Measurements from ENCODE around the gene TMLHE. TPM values are rescaled to one million over a fixed set of nuclear protein-coding genes. Genes with fewer than 3 reads are reported as not detected.

The TMLHE gene
- total RNA-seq, 1 donor from 2014 or later, result 10.1 TPM

GRCh38 chrX:155563099-155563498 lies 49.7 kb downstream of the TMLHE start:
- Mint-ChIP-seq H3K27ac (ENCODE audit: unreplicated experiment) (no peak overlapping the region), H3K4me1 (ENCODE audit: low read depth, unreplicated experiment) (no peaks in the 10 kb centered on the region), H3K4me3 (ENCODE audit: unreplicated experiment) (no peak overlapping the region), H3K27me3 (ENCODE audit: low read depth, unreplicated experiment) (no peaks in the 10 kb centered on the region), H3K36me3 (ENCODE audit: low read depth, unreplicated experiment) (peaks cover 2% of the 10 kb centered on the region), H3K9me3 (ENCODE audit: unreplicated experiment) (no peaks in the 10 kb centered on the region)
- Histone ChIP-seq H3K79me2 (ENCODE audit: insufficient read depth, low read length) (no peaks in the 10 kb centered on the region), H3K9ac (ENCODE audit: low read length) (no peak overlapping the region), H3K27ac (ENCODE audit: low read depth, low read length) (no peak overlapping the region), H4K20me1 (ENCODE audit: insufficient read depth, low read length) (no peaks in the 10 kb centered on the region), H3K9me3 (ENCODE audit: insufficient read depth, low read depth, low read length) (no peaks in the 10 kb centered on the region), H3K36me3 (ENCODE audit: insufficient read depth, low read length) (no peaks in the 10 kb centered on the region), H3K27me3 (ENCODE audit: insufficient read depth, low read length) (no peaks in the 10 kb centered on the region), H3K4me1 (ENCODE audit: insufficient read depth, low read length) (no peaks in the 10 kb centered on the region), H2AFZ (ENCODE audit: low read depth, low read length) (no peak overlapping the region), H3K4me3 (ENCODE audit: insufficient read depth, low read depth, low read length) (no peak overlapping the region), H3K4me2 (ENCODE audit: low read length) (no peak overlapping the region)
- no peak for DNase-seq (ENCODE audit: low read depth)
- no peak for TF ChIP-seq CTCF (IDR thresholded peaks at IDR 0.05; ENCODE audit: insufficient read depth, low read depth, low read length)
- FAIRE-seq, result no peak

GRCh38 chrX:155544881-155545280 lies 67.9 kb downstream of the TMLHE start:
- H3K4me3 Mint-ChIP-seq (ENCODE audit: unreplicated experiment), result no peak overlapping the region
- FAIRE-seq, result no peak
- no peak for TF ChIP-seq EZH2 (IDR thresholded peaks at IDR 0.05; ENCODE audit: insufficient read depth, low read length)
- TF ChIP-seq CTCF (IDR thresholded peaks at IDR 0.05; ENCODE audit: insufficient read depth, low read depth, low read length), result no peak
- no peaks in the 10 kb centered on the region for H4K20me1 ChIP-seq (ENCODE audit: insufficient read depth, low read length)
- no peak overlapping the region for H3K27ac Mint-ChIP-seq (ENCODE audit: unreplicated experiment)
- peaks cover 6% of the 10 kb centered on the region for H3K9me3 Mint-ChIP-seq (ENCODE audit: unreplicated experiment)
- peaks cover 2% of the 10 kb centered on the region for H3K36me3 ChIP-seq (ENCODE audit: insufficient read depth, low read length)
- no peak overlapping the region for H2AFZ ChIP-seq (ENCODE audit: low read depth, low read length)
- H3K4me1 ChIP-seq (ENCODE audit: insufficient read depth, low read length), result no peaks in the 10 kb centered on the region
- H3K79me2 ChIP-seq (ENCODE audit: insufficient read depth, low read length), result no peaks in the 10 kb centered on the region
- H3K4me3 ChIP-seq (ENCODE audit: insufficient read depth, low read depth, low read length), result no peak overlapping the region
- no peaks in the 10 kb centered on the region for H3K27me3 Mint-ChIP-seq (ENCODE audit: low read depth, unreplicated experiment)
- H3K27ac ChIP-seq (ENCODE audit: low read depth, low read length), result no peak overlapping the region
- peaks cover 19% of the 10 kb centered on the region for H3K36me3 Mint-ChIP-seq (ENCODE audit: low read depth, unreplicated experiment)
- no peak overlapping the region for H3K4me2 ChIP-seq (ENCODE audit: low read length)
- no peaks in the 10 kb centered on the region for H3K27me3 ChIP-seq (ENCODE audit: insufficient read depth, low read length)
- H3K9me3 ChIP-seq (ENCODE audit: insufficient read depth, low read depth, low read length), result no peaks in the 10 kb centered on the region
- H3K9ac ChIP-seq (ENCODE audit: low read length), result no peak overlapping the region
- no peaks in the 10 kb centered on the region for H3K4me1 Mint-ChIP-seq (ENCODE audit: low read depth, unreplicated experiment)
- peak; percentile 84 for DNase-seq (ENCODE audit: low read depth)

GRCh38 chrX:155535866-155536265 lies 76.9 kb downstream of the TMLHE start:
- TF ChIP-seq CTCF (IDR thresholded peaks at IDR 0.05; ENCODE audit: insufficient read depth, low read depth, low read length) (no peak), EZH2 (IDR thresholded peaks at IDR 0.05; ENCODE audit: insufficient read depth, low read length) (no peak)
- Mint-ChIP-seq H3K4me1 (ENCODE audit: low read depth, unreplicated experiment) (peaks cover 5% of the 10 kb centered on the region), H3K36me3 (ENCODE audit: low read depth, unreplicated experiment) (no peaks in the 10 kb centered on the region), H3K27ac (ENCODE audit: unreplicated experiment) (no peak overlapping the region), H3K27me3 (ENCODE audit: low read depth, unreplicated experiment) (no peaks in the 10 kb centered on the region), H3K9me3 (ENCODE audit: unreplicated experiment) (no peaks in the 10 kb centered on the region), H3K4me3 (ENCODE audit: unreplicated experiment) (no peak overlapping the region)
- Histone ChIP-seq H2AFZ (ENCODE audit: low read depth, low read length) (no peak overlapping the region), H3K79me2 (ENCODE audit: insufficient read depth, low read length) (no peaks in the 10 kb centered on the region), H3K4me2 (ENCODE audit: low read length) (no peak overlapping the region), H3K9me3 (ENCODE audit: insufficient read depth, low read depth, low read length) (no peaks in the 10 kb centered on the region), H3K4me3 (ENCODE audit: insufficient read depth, low read depth, low read length) (no peak overlapping the region), H3K9ac (ENCODE audit: low read length) (no peak overlapping the region), H4K20me1 (ENCODE audit: insufficient read depth, low read length) (no peaks in the 10 kb centered on the region), H3K4me1 (ENCODE audit: insufficient read depth, low read length) (no peaks in the 10 kb centered on the region), H3K36me3 (ENCODE audit: insufficient read depth, low read length) (no peaks in the 10 kb centered on the region), H3K27me3 (ENCODE audit: insufficient read depth, low read length) (no peaks in the 10 kb centered on the region), H3K27ac (ENCODE audit: low read depth, low read length) (no peak overlapping the region)
- DNase-seq (ENCODE audit: low read depth) (no peak), FAIRE-seq (no peak)

All from astrocyte (in vitro differentiated cells and primary cell).